CD14-positive monocyte (primary cell): ENCODE measurements around the gene DPP6. TPM values are rescaled to one million over a fixed set of nuclear protein-coding genes. Genes with fewer than 3 reads are reported as not detected.

Source experiments
- DNase-seq, 3 donors: peaks; one replicate each; pipeline ENCODE4 v3.0.0-alpha.2; 2011 to 2022
- H2AFZ ChIP-seq: 2 replicates; pipeline ENCODE4 v1.6.0; 2012; ENCODE audit warnings: mild to moderate bottlenecking, low read depth, low read length, inconsistent platforms; ENCODE audit not compliant: insufficient read depth, poor library complexity, severe bottlenecking
- H3K27ac ChIP-seq, 2 donors: 1 replicate in 1 of 2; 2 replicates in 1 of 2; pipeline ENCODE4 v1.5.1; 2012 to 2013; ENCODE audit warnings: low read length in 2 of 2, control low read depth in 1 of 2, inconsistent platforms in 1 of 2, low read depth in 1 of 2, mild to moderate bottlenecking in 1 of 2
- H3K27me3 ChIP-seq, 2 donors: one replicate each; pipeline versions ENCODE4 v1.6.0 to v1.6.1; 2011 to 2013; ENCODE audit warnings: low read length in 2 of 2; ENCODE audit not compliant: control insufficient read depth in 2 of 2, insufficient read depth in 2 of 2
- H3K36me3 ChIP-seq, 2 donors: replicated peaks in 1 of 2; 1 replicate in 1 of 2; 2 replicates in 1 of 2; pipeline versions ENCODE4 v1.5.1 to v1.6.1; 2012 to 2013; ENCODE audit warnings: low read length in 2 of 2, control low read depth in 1 of 2, inconsistent platforms in 1 of 2, mild to moderate bottlenecking in 1 of 2; ENCODE audit not compliant: insufficient read depth in 2 of 2, control insufficient read depth in 1 of 2
- H3K4me1 ChIP-seq, 2 donors: 1 replicate in 1 of 2; 2 replicates in 1 of 2; pipeline versions ENCODE4 v1.5.1 to v1.6.1; 2012 to 2013; ENCODE audit warnings: low read length in 2 of 2, control low read depth in 1 of 2, inconsistent platforms in 1 of 2, mild to moderate bottlenecking in 1 of 2, moderate library complexity in 1 of 2; ENCODE audit not compliant: insufficient read depth in 2 of 2, control insufficient read depth in 1 of 2
- H3K4me2 ChIP-seq: replicated peaks from 2 replicates; pipeline ENCODE3; 2012; ENCODE audit warnings: low read length, moderate library complexity, mild to moderate bottlenecking; ENCODE audit not compliant: poor library complexity, severe bottlenecking; ENCODE audit errors: extremely low read depth
- H3K4me3 ChIP-seq, 3 experiments: fragments of 200-600 bp in 1 of 3; sonication (generic) in 1 of 3; replicated peaks in 1 of 3; 1 replicate in 2 of 3; 2 replicates in 1 of 3; pipeline ENCODE4 v1.5.1; 2011 to 2013; ENCODE audit warnings: low read length in 3 of 3, mild to moderate bottlenecking in 3 of 3, control low read depth in 2 of 3, low read depth in 2 of 3, inconsistent platforms in 1 of 3, moderate library complexity in 1 of 3
- H3K79me2 ChIP-seq: 2 replicates; pipeline ENCODE4 v1.6.0; 2012; ENCODE audit warnings: mild to moderate bottlenecking, control low read depth, inconsistent platforms, low read length, moderate library complexity; ENCODE audit not compliant: insufficient read depth
- H3K9ac ChIP-seq: 2 replicates; pipeline ENCODE4 v1.6.0; 2017; ENCODE audit warnings: low read length, mild to moderate bottlenecking; ENCODE audit not compliant: insufficient read depth, poor library complexity, severe bottlenecking
- H3K9me3 ChIP-seq, 2 donors: replicated peaks in 1 of 2; 1 replicate in 1 of 2; 2 replicates in 1 of 2; pipeline versions ENCODE4 v1.5.1 to v1.6.1; 2012 to 2013; ENCODE audit warnings: low read length in 2 of 2, control low read depth in 1 of 2; ENCODE audit not compliant: control insufficient read depth in 1 of 2, insufficient read depth in 1 of 2
- H4K20me1 ChIP-seq: 2 replicates; pipeline ENCODE4 v1.6.0; 2012; ENCODE audit warnings: mild to moderate bottlenecking, low read length, control low read depth, moderate library complexity; ENCODE audit not compliant: insufficient read depth
- H3K27ac Mint-ChIP-seq, 7 donors: one replicate each; pipeline ENCODE4 v1.8.0; 2020; ENCODE audit warnings: mild to moderate bottlenecking in 7 of 7, mixed read lengths in 7 of 7, moderate library complexity in 6 of 7, inconsistent platforms in 2 of 7
- H3K27me3 Mint-ChIP-seq, 3 donors: one replicate each; pipeline ENCODE4 v1.8.0; 2021 to 2022; ENCODE audit warnings: low read depth in 3 of 3, mild to moderate bottlenecking in 3 of 3, mixed read lengths in 3 of 3, moderate library complexity in 3 of 3, inconsistent platforms in 1 of 3
- H3K36me3 Mint-ChIP-seq, 2 donors: one replicate each; pipeline ENCODE4 v1.8.0; 2020; ENCODE audit warnings: mixed read lengths in 2 of 2, inconsistent platforms in 1 of 2, mild to moderate bottlenecking in 1 of 2
- H3K4me1 Mint-ChIP-seq: one replicate; pipeline ENCODE4 v1.8.0; 2020; ENCODE audit warnings: mild to moderate bottlenecking, mixed read lengths
- H3K4me3 Mint-ChIP-seq, 2 donors: one replicate each; pipeline ENCODE4 v1.8.0; 2020; ENCODE audit warnings: mild to moderate bottlenecking in 2 of 2, mixed read lengths in 2 of 2, moderate library complexity in 1 of 2
- H3K9me3 Mint-ChIP-seq, 7 donors: one replicate each; pipeline ENCODE4 v1.8.0; 2020 to 2022; ENCODE audit warnings: mixed read lengths in 7 of 7, mild to moderate bottlenecking in 6 of 7, moderate library complexity in 6 of 7, inconsistent platforms in 2 of 7
- CTCF ChIP-seq: fragments of 200-600 bp; IDR thresholded peaks from one replicate; pipeline ENCODE4 v1.8.0; 2022; ENCODE audit warnings: antibody characterized with exemption, mild to moderate bottlenecking
- WGBS: methylation state at CpG from one replicate; pipeline ENCODE4 v1.1.5; 2013; ENCODE audit warnings: missing lambda C conversion rate; ENCODE audit not compliant: insufficient coverage; 5-methylcytosine and 5-hydroxymethylcytosine counted together
- intact Hi-C, 2 donors: fragments of 100-400 bp; cut with micrococcal nuclease; formaldehyde crosslinking; loops; one replicate each; pipeline versions ENCODE4 v1.15.0 to v1.15.1; 2023
- polyA plus RNA-seq, 3 donors: library from polyadenylated mRNA; depleted of rRNA in 1 of 3; unstranded in 2 of 3; stranded (reverse) in 1 of 3; fragments of 300-500 nt in 2 of 3; fragments of >200 nt in 1 of 3; fragmentation: Illumina TruSeq in 2 of 3; gene quantifications; 1 replicate in 2 of 3; 2 replicates in 1 of 3; pipeline ENCODE4 v1.2.3, GENCODE V29; 2012 to 2021

DPP6 gene
- polyA plus RNA-seq, 3 donors = not detected

GRCh38 chr7:154649434-154649833, 597.2 kb downstream of the DPP6 start:
- Mint-ChIP-seq H3K9me3 (peaks cover 28 to 63% (median 43%) of the 10 kb centered on the region in 7 donors), H3K27me3 (peaks cover 0 to 4% (median 0%) of the 10 kb centered on the region in 3 donors), H3K36me3 (no peaks in the 10 kb centered on the region), H3K27ac (no peak overlapping the region), H3K4me3 (no peak overlapping the region), H3K4me1 (no peaks in the 10 kb centered on the region)
- intact Hi-C loops = no loop called here
- peaks cover 62 to 64% of the 10 kb centered on the region in 2 donors for H3K9me3 ChIP-seq
- no peak overlapping the region for H2AFZ ChIP-seq
- no peaks in the 10 kb centered on the region for H4K20me1 ChIP-seq
- H3K79me2 ChIP-seq = no peaks in the 10 kb centered on the region
- DNase-seq = no peak
- H3K27ac ChIP-seq = no peak overlapping the region
- no peak overlapping the region for H3K9ac ChIP-seq
- 85% methylated on average over 4 of the region's 5 CpGs for WGBS
- no peak for TF ChIP-seq CTCF
- H3K4me1 ChIP-seq = no peaks in the 10 kb centered on the region
- H3K4me3 ChIP-seq = no peak overlapping the region
- no peak overlapping the region for H3K4me2 ChIP-seq
- no peaks in the 10 kb centered on the region for H3K36me3 ChIP-seq
- no peaks in the 10 kb centered on the region for H3K27me3 ChIP-seq

- H3K36me3 ChIP-seq = no peaks in the 10 kb centered on the region
- no peak for DNase-seq
- H3K4me3 ChIP-seq = no peak overlapping the region
- intact Hi-C loops = no loop called here
- TF ChIP-seq CTCF = no peak
- no peak overlapping the region for H3K4me3 Mint-ChIP-seq
- no peaks in the 10 kb centered on the region for H3K27me3 ChIP-seq
- H3K9me3 Mint-ChIP-seq = peaks cover 27 to 57% (median 37%) of the 10 kb centered on the region in 7 donors
- no peak overlapping the region for H3K9ac ChIP-seq
- H3K27ac Mint-ChIP-seq = peak overlapping the region in 1 of 7 donors; percentile 68
- H3K4me2 ChIP-seq = no peak overlapping the region
- no peaks in the 10 kb centered on the region for H4K20me1 ChIP-seq
- peaks cover 0 to 4% (median 0%) of the 10 kb centered on the region in 3 donors for H3K27me3 Mint-ChIP-seq
- H3K4me1 ChIP-seq = no peaks in the 10 kb centered on the region
- H3K27ac ChIP-seq = no peak overlapping the region
- no peaks in the 10 kb centered on the region for H3K36me3 Mint-ChIP-seq
- H3K4me1 Mint-ChIP-seq = no peaks in the 10 kb centered on the region
- H3K79me2 ChIP-seq = no peaks in the 10 kb centered on the region
- WGBS = 51% methylated on average over 4 of the region's 4 CpGs
- peaks cover 61% of the 10 kb centered on the region in 2 donors for H3K9me3 ChIP-seq
- no peak overlapping the region for H2AFZ ChIP-seq
Observed at GRCh38 chr7:154650275-154650674, 598.1 kb downstream of the DPP6 start.
